DOHH2 (cell line): ENCODE measurements around the gene KSR1.

Source experiments
- EZH2phosphoT487 ChIP-seq: fragments of 200-600 bp; sonication (generic); IDR thresholded peaks from 2 replicates; pipeline ENCODE4 v1.6.1; 2017; ENCODE audit warnings: borderline replicate concordance, mild to moderate bottlenecking, antibody characterized with exemption, low read length, moderate library complexity, mixed read lengths
- TF ChIP-seq, protein P1 (sequence below): fragments of 200-600 bp; sonication (generic); IDR thresholded peaks from one replicate; pipeline ENCODE4 v1.5.1; 2014; ENCODE audit warnings: antibody characterized with exemption, mild to moderate bottlenecking, low read depth, low read length; ENCODE audit not compliant: poor library complexity, severe bottlenecking

DNA sequence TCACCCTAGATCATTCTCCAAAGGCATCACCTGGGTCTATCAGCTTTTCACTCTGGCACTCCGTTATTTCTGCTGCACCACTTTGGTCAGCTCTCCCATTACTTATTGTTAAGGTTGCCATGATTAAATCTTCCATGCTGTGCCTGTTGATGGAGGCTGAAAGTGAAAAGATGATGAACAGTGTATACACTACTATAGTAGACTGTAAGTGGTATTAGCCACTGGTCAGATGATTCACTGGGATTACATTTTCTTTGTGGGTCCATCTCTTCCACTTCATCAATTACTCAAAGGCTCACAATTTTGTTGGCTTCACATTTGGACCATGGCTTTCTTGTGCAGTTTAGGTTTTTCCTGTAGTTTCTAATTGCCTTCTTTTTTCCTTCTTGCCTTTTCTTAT is 158.9 kb downstream of the KSR1 start:
- TF ChIP-seq, protein P1, sequence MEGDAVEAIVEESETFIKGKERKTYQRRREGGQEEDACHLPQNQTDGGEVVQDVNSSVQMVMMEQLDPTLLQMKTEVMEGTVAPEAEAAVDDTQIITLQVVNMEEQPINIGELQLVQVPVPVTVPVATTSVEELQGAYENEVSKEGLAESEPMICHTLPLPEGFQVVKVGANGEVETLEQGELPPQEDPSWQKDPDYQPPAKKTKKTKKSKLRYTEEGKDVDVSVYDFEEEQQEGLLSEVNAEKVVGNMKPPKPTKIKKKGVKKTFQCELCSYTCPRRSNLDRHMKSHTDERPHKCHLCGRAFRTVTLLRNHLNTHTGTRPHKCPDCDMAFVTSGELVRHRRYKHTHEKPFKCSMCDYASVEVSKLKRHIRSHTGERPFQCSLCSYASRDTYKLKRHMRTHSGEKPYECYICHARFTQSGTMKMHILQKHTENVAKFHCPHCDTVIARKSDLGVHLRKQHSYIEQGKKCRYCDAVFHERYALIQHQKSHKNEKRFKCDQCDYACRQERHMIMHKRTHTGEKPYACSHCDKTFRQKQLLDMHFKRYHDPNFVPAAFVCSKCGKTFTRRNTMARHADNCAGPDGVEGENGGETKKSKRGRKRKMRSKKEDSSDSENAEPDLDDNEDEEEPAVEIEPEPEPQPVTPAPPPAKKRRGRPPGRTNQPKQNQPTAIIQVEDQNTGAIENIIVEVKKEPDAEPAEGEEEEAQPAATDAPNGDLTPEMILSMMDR = no peak
- no peak for TF ChIP-seq EZH2phosphoT487
